KMS-11 (cell line): ENCODE data around the gene ROBO3.

Source experiments
- H2AFZ ChIP-seq: fragments of 200-600 bp; sonication (generic); 2 replicates; pipeline ENCODE4 v1.6.1; 2016; ENCODE audit warnings: antibody characterized with exemption, mixed run types, low read depth
- H3K27ac ChIP-seq: fragments of 200-600 bp; sonication (generic); 2 replicates; pipeline ENCODE4 v1.6.1; 2016; ENCODE audit warnings: mild to moderate bottlenecking, mixed run types
- H3K27me3 ChIP-seq: fragments of 200-600 bp; sonication (generic); 2 replicates; pipeline ENCODE4 v1.6.1; 2017; ENCODE audit warnings: mild to moderate bottlenecking, low read depth, mixed run types, moderate library complexity; ENCODE audit not compliant: insufficient read depth
- H3K36me3 ChIP-seq: fragments of 200-600 bp; sonication (generic); 2 replicates; pipeline ENCODE4 v1.6.1; 2017; ENCODE audit warnings: mild to moderate bottlenecking, mixed run types; ENCODE audit not compliant: insufficient read depth
- H3K4me1 ChIP-seq: fragments of 200-600 bp; sonication (generic); 2 replicates; pipeline ENCODE4 v1.6.1; 2016; ENCODE audit warnings: mild to moderate bottlenecking, low read depth, mixed run types; ENCODE audit not compliant: poor library complexity, severe bottlenecking
- H3K4me2 ChIP-seq: fragments of 200-600 bp; sonication (generic); 2 replicates; pipeline ENCODE4 v1.7.0; 2016; ENCODE audit warnings: mild to moderate bottlenecking, mixed run types
- H3K4me3 ChIP-seq: fragments of 200-600 bp; sonication (generic); IDR thresholded peaks from 2 replicates; pipeline ENCODE4 v1.6.1; 2017; ENCODE audit warnings: low read depth, low read length, mixed read lengths; ENCODE audit not compliant: insufficient read depth
- H3K79me2 ChIP-seq: fragments of 200-600 bp; sonication (generic); 2 replicates; pipeline ENCODE4 v1.6.1; 2016; ENCODE audit warnings: low read depth, mixed run types; ENCODE audit not compliant: insufficient read depth
- H3K9ac ChIP-seq: fragments of 200-600 bp; sonication (generic); 2 replicates; pipeline ENCODE4 v1.6.1; 2016; ENCODE audit warnings: mild to moderate bottlenecking, mixed run types
- H4K20me1 ChIP-seq: fragments of 200-600 bp; sonication (generic); 2 replicates; pipeline ENCODE4 v1.6.1; 2016; ENCODE audit warnings: mild to moderate bottlenecking, mixed run types; ENCODE audit not compliant: insufficient read depth
- CTCF ChIP-seq: fragments of 200-600 bp; sonication (generic); conservative IDR thresholded peaks from 2 replicates; pipeline ENCODE4 v1.6.1; 2017; ENCODE audit warnings: low read depth, mild to moderate bottlenecking, antibody characterized with exemption, low read length, moderate library complexity, mixed read lengths

ROBO3 gene

GRCh38 chr11:124865902-124866851 is 945 bp downstream of the ROBO3 start:
- H3K79me2 ChIP-seq, result no peaks in the 10 kb centered on the region
- H3K4me3 ChIP-seq, result no peak overlapping the region
- peaks cover 9% of the 10 kb centered on the region for H3K27me3 ChIP-seq
- no peaks in the 10 kb centered on the region for H3K4me1 ChIP-seq
- H3K36me3 ChIP-seq, result no peaks in the 10 kb centered on the region
- TF ChIP-seq CTCF, result peak; percentile 51
- no peak overlapping the region for H3K27ac ChIP-seq
- H4K20me1 ChIP-seq, result no peaks in the 10 kb centered on the region
- no peak overlapping the region for H3K9ac ChIP-seq
- H2AFZ ChIP-seq, result no peak overlapping the region; the same call in 1 of the 2 replicates
- H3K4me2 ChIP-seq, result no peak overlapping the region

- peak; percentile 25; the same call in 1 of the 2 replicates for TF ChIP-seq CTCF
- H3K27ac ChIP-seq, result no peak overlapping the region
- H3K79me2 ChIP-seq, result no peaks in the 10 kb centered on the region
- H3K4me2 ChIP-seq, result no peak overlapping the region
- peaks cover 9% of the 10 kb centered on the region for H3K27me3 ChIP-seq
- H3K36me3 ChIP-seq, result no peaks in the 10 kb centered on the region
- H3K9ac ChIP-seq, result no peak overlapping the region
- H4K20me1 ChIP-seq, result no peaks in the 10 kb centered on the region
- no peaks in the 10 kb centered on the region for H3K4me1 ChIP-seq
- H2AFZ ChIP-seq, result no peak overlapping the region
- no peak overlapping the region for H3K4me3 ChIP-seq
These were observed 2.5 kb downstream of the ROBO3 start for GRCh38 chr11:124867700-124868099.

GRCh38 chr11:124868331-124869274 is 3.4 kb downstream of the ROBO3 start:
- no peaks in the 10 kb centered on the region for H3K4me1 ChIP-seq
- no peaks in the 10 kb centered on the region for H3K36me3 ChIP-seq
- no peak overlapping the region for H3K27ac ChIP-seq
- H3K79me2 ChIP-seq, result no peaks in the 10 kb centered on the region
- no peaks in the 10 kb centered on the region for H4K20me1 ChIP-seq
- no peak for TF ChIP-seq CTCF
- H3K9ac ChIP-seq, result no peak overlapping the region
- no peak overlapping the region for H3K4me3 ChIP-seq
- H3K27me3 ChIP-seq, result peaks cover 9% of the 10 kb centered on the region
- H2AFZ ChIP-seq, result no peak overlapping the region
- no peak overlapping the region for H3K4me2 ChIP-seq

- Histone ChIP-seq H3K4me3 (no peak overlapping the region), H2AFZ (no peak overlapping the region), H3K36me3 (no peaks in the 10 kb centered on the region), H3K27me3 (peaks cover 9% of the 10 kb centered on the region), H3K9ac (no peak overlapping the region), H3K4me2 (no peak overlapping the region), H3K27ac (no peak overlapping the region), H3K79me2 (no peaks in the 10 kb centered on the region), H4K20me1 (no peaks in the 10 kb centered on the region), H3K4me1 (no peaks in the 10 kb centered on the region)
- TF ChIP-seq CTCF, result no peak
These were observed 4.1 kb downstream of the ROBO3 start for GRCh38 chr11:124869331-124869730.
